Esophagus squamous epithelium (tissue), 4 donors: Measurements from ENCODE around the gene STN1.

Source experiments
- CTCF ChIP-seq, 6 experiments: fragments of 450-650 bp in 4 of 6; fragments of 200-600 bp in 2 of 6; sonication (generic) in 2 of 6; IDR thresholded peaks; one replicate each; pipeline ENCODE4 v1.5.1; 2016 to 2019; ENCODE audit warnings: antibody characterized with exemption in 6 of 6, mild to moderate bottlenecking in 4 of 6, moderate library complexity in 4 of 6
- POLR2A ChIP-seq, 4 donors: fragments of 450-650 bp; IDR thresholded peaks; one replicate each; pipeline ENCODE4 v1.6.1; 2017; ENCODE audit warnings: antibody characterized with exemption in 4 of 4, mild to moderate bottlenecking in 4 of 4, moderate library complexity in 3 of 4

- TF ChIP-seq CTCF (IDR thresholded peaks at IDR 0.05) (peak in 3 of 6 experiments; percentile 27 to 48 (median 34)), POLR2A (IDR thresholded peaks at IDR 0.05) (no peak)
Observed at GRCh38 chr10:103870516-103870915, 47.5 kb downstream of the STN1 start.
